ENCODE data around the gene ABHD17B.

The ABHD17B gene

GRCh38 chr9:71863631-71864030, 47.4 kb downstream of the ABHD17B start:
- H3K9ac ChIP-seq (ENCODE audit: low read length), result no peak overlapping the region
- H3K4me1 ChIP-seq (ENCODE audit: control insufficient read depth in 1 of 2, insufficient read depth in 2 of 2, low read length in 2 of 2), result no peaks in the 10 kb centered on the region
- H2AFZ ChIP-seq (ENCODE audit: insufficient read depth, low read length, poor library complexity), result no peak overlapping the region
- H3K79me1 ChIP-seq (ENCODE audit: low read length), result no peaks in the 10 kb centered on the region
- no peak overlapping the region for H2AK5ac ChIP-seq (ENCODE audit: low read length)
- no peak overlapping the region for H2BK120ac ChIP-seq (ENCODE audit: insufficient read depth, low read length, poor library complexity)
- no peaks in the 10 kb centered on the region for H3K9me3 ChIP-seq (ENCODE audit: insufficient read depth, low read depth, low read length)
- no peaks in the 10 kb centered on the region for H3K79me2 ChIP-seq (ENCODE audit: control insufficient read depth, insufficient read depth, low read length, poor library complexity)
- H2BK5ac ChIP-seq (ENCODE audit: low read depth, low read length, poor library complexity), result no peak overlapping the region
- no peak overlapping the region for H2BK12ac ChIP-seq (ENCODE audit: low read length)
- H3K23ac ChIP-seq (ENCODE audit: low read length), result no peak overlapping the region
- no peak overlapping the region for H3K14ac ChIP-seq (ENCODE audit: low read length)
- DNase-seq, result peak in 1 of 2 donors; percentile 68
- no peak overlapping the region for H4K8ac ChIP-seq (ENCODE audit: low read depth, low read length)
- no peak overlapping the region for H4K91ac ChIP-seq (ENCODE audit: low read depth, low read length)
- no peak overlapping the region for H3K4me2 ChIP-seq (ENCODE audit: low read length)
- no CpG with 5 or more reads among the region's 1 CpG for WGBS (ENCODE audit: extremely low coverage, insufficient coverage, insufficient read length)
- no peaks in the 10 kb centered on the region for H3K27me3 ChIP-seq (ENCODE audit: insufficient read depth, low read length)
- no peak overlapping the region for H3K4ac ChIP-seq (ENCODE audit: low read depth, low read length)
- H3K36me3 ChIP-seq (ENCODE audit: control insufficient read depth in 1 of 2, insufficient read depth in 2 of 2, low read length in 2 of 2), result peaks cover 0 to 3% of the 10 kb centered on the region in 2 experiments
- no peak overlapping the region for H3K4me3 ChIP-seq (ENCODE audit: low read depth, low read length)
- no peak overlapping the region for H3K27ac ChIP-seq (ENCODE audit: low read depth, low read length)
- no peak overlapping the region for H3K18ac ChIP-seq (ENCODE audit: low read length)
- no peak overlapping the region for H4K12ac ChIP-seq (ENCODE audit: low read depth, low read length)

GRCh38 chr9:71861618-71862017, 49.4 kb downstream of the ABHD17B start:
- no peak overlapping the region for H3K27ac ChIP-seq (ENCODE audit: low read depth, low read length)
- H2BK5ac ChIP-seq (ENCODE audit: low read depth, low read length, poor library complexity), result no peak overlapping the region
- H3K18ac ChIP-seq (ENCODE audit: low read length), result no peak overlapping the region
- H2AK5ac ChIP-seq (ENCODE audit: low read length), result no peak overlapping the region
- no peaks in the 10 kb centered on the region for H3K4me1 ChIP-seq (ENCODE audit: control insufficient read depth in 1 of 2, insufficient read depth in 2 of 2, low read length in 2 of 2)
- no peak overlapping the region for H3K4me2 ChIP-seq (ENCODE audit: low read length)
- no peak for DNase-seq
- no peaks in the 10 kb centered on the region for H3K27me3 ChIP-seq (ENCODE audit: insufficient read depth, low read length)
- H2BK12ac ChIP-seq (ENCODE audit: low read length), result no peak overlapping the region
- H3K36me3 ChIP-seq (ENCODE audit: control insufficient read depth in 1 of 2, insufficient read depth in 2 of 2, low read length in 2 of 2), result peaks cover 0 to 3% of the 10 kb centered on the region in 2 experiments
- no peak overlapping the region for H2AFZ ChIP-seq (ENCODE audit: insufficient read depth, low read length, poor library complexity)
- no peaks in the 10 kb centered on the region for H3K79me1 ChIP-seq (ENCODE audit: low read length)
- H3K79me2 ChIP-seq (ENCODE audit: control insufficient read depth, insufficient read depth, low read length, poor library complexity), result no peaks in the 10 kb centered on the region
- H3K9ac ChIP-seq (ENCODE audit: low read length), result no peak overlapping the region
- no peak overlapping the region for H3K4me3 ChIP-seq (ENCODE audit: low read depth, low read length)
- no peak overlapping the region for H3K4ac ChIP-seq (ENCODE audit: low read depth, low read length)
- H3K23ac ChIP-seq (ENCODE audit: low read length), result no peak overlapping the region
- H4K91ac ChIP-seq (ENCODE audit: low read depth, low read length), result no peak overlapping the region
- no peak overlapping the region for H4K12ac ChIP-seq (ENCODE audit: low read depth, low read length)
- no peaks in the 10 kb centered on the region for H3K9me3 ChIP-seq (ENCODE audit: insufficient read depth, low read depth, low read length)
- no CpG with 5 or more reads among the region's 3 CpGs for WGBS (ENCODE audit: extremely low coverage, insufficient coverage, insufficient read length)
- H2BK120ac ChIP-seq (ENCODE audit: insufficient read depth, low read length, poor library complexity), result no peak overlapping the region
- H3K14ac ChIP-seq (ENCODE audit: low read length), result no peak overlapping the region
- H4K8ac ChIP-seq (ENCODE audit: low read depth, low read length), result no peak overlapping the region

- Histone ChIP-seq H3K4me1 (ENCODE audit: control insufficient read depth in 1 of 2, insufficient read depth in 2 of 2, low read length in 2 of 2) (no peaks in the 10 kb centered on the region), H2AFZ (ENCODE audit: insufficient read depth, low read length, poor library complexity) (no peak overlapping the region), H3K18ac (ENCODE audit: low read length) (no peak overlapping the region), H3K23ac (ENCODE audit: low read length) (no peak overlapping the region), H3K79me2 (ENCODE audit: control insufficient read depth, insufficient read depth, low read length, poor library complexity) (no peaks in the 10 kb centered on the region), H2BK120ac (ENCODE audit: insufficient read depth, low read length, poor library complexity) (no peak overlapping the region), H2BK5ac (ENCODE audit: low read depth, low read length, poor library complexity) (no peak overlapping the region), H4K91ac (ENCODE audit: low read depth, low read length) (no peak overlapping the region), H3K27me3 (ENCODE audit: insufficient read depth, low read length) (no peaks in the 10 kb centered on the region), H2AK5ac (ENCODE audit: low read length) (no peak overlapping the region), H3K9ac (ENCODE audit: low read length) (no peak overlapping the region), H2BK12ac (ENCODE audit: low read length) (no peak overlapping the region), H3K14ac (ENCODE audit: low read length) (no peak overlapping the region), H3K36me3 (ENCODE audit: control insufficient read depth in 1 of 2, insufficient read depth in 2 of 2, low read length in 2 of 2) (peaks cover 0 to 3% of the 10 kb centered on the region in 2 experiments), H3K9me3 (ENCODE audit: insufficient read depth, low read depth, low read length) (no peaks in the 10 kb centered on the region), H4K8ac (ENCODE audit: low read depth, low read length) (no peak overlapping the region), H3K4ac (ENCODE audit: low read depth, low read length) (no peak overlapping the region), H3K27ac (ENCODE audit: low read depth, low read length) (no peak overlapping the region), H3K79me1 (ENCODE audit: low read length) (no peaks in the 10 kb centered on the region), H3K4me3 (ENCODE audit: low read depth, low read length) (no peak overlapping the region), H4K12ac (ENCODE audit: low read depth, low read length) (no peak overlapping the region), H3K4me2 (ENCODE audit: low read length) (no peak overlapping the region)
- WGBS (ENCODE audit: extremely low coverage, insufficient coverage, insufficient read length), result no CpG with 5 or more reads among the region's 3 CpGs
- DNase-seq, result no peak
Observed at GRCh38 chr9:71859939-71860338, 51.1 kb downstream of the ABHD17B start.

DNA sequence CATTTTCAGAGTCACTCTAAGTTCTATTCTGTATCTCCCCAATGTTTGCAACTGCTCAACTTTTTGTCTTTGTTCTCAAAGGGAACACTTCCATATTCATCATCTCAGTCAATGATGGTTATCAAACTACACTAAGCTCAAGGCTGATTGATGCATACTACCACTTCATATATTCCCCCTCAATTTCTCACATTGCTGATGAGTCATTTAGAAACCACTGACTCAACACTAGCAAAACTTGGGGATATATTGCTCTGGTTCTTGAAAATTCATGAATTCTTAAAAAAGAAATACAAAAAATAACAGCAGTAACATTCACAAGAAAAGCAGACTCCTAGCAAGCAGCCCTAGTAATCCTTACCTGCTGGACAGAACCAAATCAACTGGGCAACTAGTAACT, 52.2 kb downstream of the ABHD17B start:
- H3K23ac ChIP-seq (ENCODE audit: low read length), result no peak overlapping the region
- H3K18ac ChIP-seq (ENCODE audit: low read length), result no peak overlapping the region
- DNase-seq, result no peak

More for the DNA sequence above, 52.2 kb downstream of the ABHD17B start:
- no peak overlapping the region for H3K14ac ChIP-seq (ENCODE audit: low read length)
- no peak overlapping the region for H3K9ac ChIP-seq (ENCODE audit: low read length)
- no peak overlapping the region for H2BK12ac ChIP-seq (ENCODE audit: low read length)
- no peak overlapping the region for H3K4me2 ChIP-seq (ENCODE audit: low read length)
- H3K4me3 ChIP-seq (ENCODE audit: low read depth, low read length), result no peak overlapping the region
- H2BK120ac ChIP-seq (ENCODE audit: insufficient read depth, low read length, poor library complexity), result no peak overlapping the region
- H3K27me3 ChIP-seq (ENCODE audit: insufficient read depth, low read length), result no peaks in the 10 kb centered on the region
- no peak overlapping the region for H2AK5ac ChIP-seq (ENCODE audit: low read length)
- H4K12ac ChIP-seq (ENCODE audit: low read depth, low read length), result no peak overlapping the region
- no peaks in the 10 kb centered on the region for H3K9me3 ChIP-seq (ENCODE audit: insufficient read depth, low read depth, low read length)
- H4K8ac ChIP-seq (ENCODE audit: low read depth, low read length), result no peak overlapping the region
- peaks cover 0 to 3% of the 10 kb centered on the region in 2 experiments for H3K36me3 ChIP-seq (ENCODE audit: control insufficient read depth in 1 of 2, insufficient read depth in 2 of 2, low read length in 2 of 2)
- no peak overlapping the region for H4K91ac ChIP-seq (ENCODE audit: low read depth, low read length)
- H3K4ac ChIP-seq (ENCODE audit: low read depth, low read length), result no peak overlapping the region
- H2AFZ ChIP-seq (ENCODE audit: insufficient read depth, low read length, poor library complexity), result no peak overlapping the region
- no peaks in the 10 kb centered on the region for H3K79me1 ChIP-seq (ENCODE audit: low read length)
- no peak overlapping the region for H2BK5ac ChIP-seq (ENCODE audit: low read depth, low read length, poor library complexity)
- no peaks in the 10 kb centered on the region for H3K79me2 ChIP-seq (ENCODE audit: control insufficient read depth, insufficient read depth, low read length, poor library complexity)
- no peak overlapping the region for H3K27ac ChIP-seq (ENCODE audit: low read depth, low read length)
- no peaks in the 10 kb centered on the region for H3K4me1 ChIP-seq (ENCODE audit: control insufficient read depth in 1 of 2, insufficient read depth in 2 of 2, low read length in 2 of 2)

Measured in trophoblast cell (in vitro differentiated cells and primary cell).